ENCODE measurements around the gene MRAP.
A peak's percentile ranks its signal among the peaks of the same experiment; 100 is the strongest.

The MRAP gene

DNA sequence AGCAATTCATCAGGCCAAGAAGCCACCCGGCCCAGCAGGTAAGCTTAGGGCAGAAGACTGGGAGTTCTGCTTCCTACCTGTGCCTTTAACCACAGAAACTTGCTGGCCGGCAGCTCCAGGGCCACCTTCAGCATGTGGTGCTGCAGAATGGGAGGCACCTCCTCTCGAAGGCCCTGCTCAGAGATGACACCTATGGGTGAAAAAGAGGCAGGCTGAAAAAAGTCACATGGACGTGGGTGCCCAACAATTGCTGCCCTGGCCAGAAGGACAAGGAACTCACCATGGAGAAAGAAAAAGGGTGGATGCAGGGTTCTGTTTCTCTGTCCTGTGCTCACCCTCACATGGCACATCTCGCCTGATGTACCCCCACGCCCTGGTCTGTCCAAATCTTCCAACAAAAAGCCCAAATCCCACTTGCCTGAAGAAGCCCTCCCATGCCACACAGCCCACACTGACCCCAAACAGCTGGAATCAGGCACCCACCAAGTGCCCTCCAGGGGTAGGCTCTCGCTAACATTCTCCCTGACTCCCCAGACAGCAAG, 61.1 kb downstream of the MRAP start:
- no peak for DNase-seq (ENCODE audit: low read depth in 2 of 2)
- TF ChIP-seq, protein P1, sequence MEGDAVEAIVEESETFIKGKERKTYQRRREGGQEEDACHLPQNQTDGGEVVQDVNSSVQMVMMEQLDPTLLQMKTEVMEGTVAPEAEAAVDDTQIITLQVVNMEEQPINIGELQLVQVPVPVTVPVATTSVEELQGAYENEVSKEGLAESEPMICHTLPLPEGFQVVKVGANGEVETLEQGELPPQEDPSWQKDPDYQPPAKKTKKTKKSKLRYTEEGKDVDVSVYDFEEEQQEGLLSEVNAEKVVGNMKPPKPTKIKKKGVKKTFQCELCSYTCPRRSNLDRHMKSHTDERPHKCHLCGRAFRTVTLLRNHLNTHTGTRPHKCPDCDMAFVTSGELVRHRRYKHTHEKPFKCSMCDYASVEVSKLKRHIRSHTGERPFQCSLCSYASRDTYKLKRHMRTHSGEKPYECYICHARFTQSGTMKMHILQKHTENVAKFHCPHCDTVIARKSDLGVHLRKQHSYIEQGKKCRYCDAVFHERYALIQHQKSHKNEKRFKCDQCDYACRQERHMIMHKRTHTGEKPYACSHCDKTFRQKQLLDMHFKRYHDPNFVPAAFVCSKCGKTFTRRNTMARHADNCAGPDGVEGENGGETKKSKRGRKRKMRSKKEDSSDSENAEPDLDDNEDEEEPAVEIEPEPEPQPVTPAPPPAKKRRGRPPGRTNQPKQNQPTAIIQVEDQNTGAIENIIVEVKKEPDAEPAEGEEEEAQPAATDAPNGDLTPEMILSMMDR (IDR thresholded peaks at IDR 0.05; ENCODE audit: low read depth, low read length): peak; percentile 29
- no peak overlapping the region for H3K4me3 ChIP-seq (replicated peaks in 1 of 2; ENCODE audit: low read depth in 2 of 2, low read length in 2 of 2)

DNA sequence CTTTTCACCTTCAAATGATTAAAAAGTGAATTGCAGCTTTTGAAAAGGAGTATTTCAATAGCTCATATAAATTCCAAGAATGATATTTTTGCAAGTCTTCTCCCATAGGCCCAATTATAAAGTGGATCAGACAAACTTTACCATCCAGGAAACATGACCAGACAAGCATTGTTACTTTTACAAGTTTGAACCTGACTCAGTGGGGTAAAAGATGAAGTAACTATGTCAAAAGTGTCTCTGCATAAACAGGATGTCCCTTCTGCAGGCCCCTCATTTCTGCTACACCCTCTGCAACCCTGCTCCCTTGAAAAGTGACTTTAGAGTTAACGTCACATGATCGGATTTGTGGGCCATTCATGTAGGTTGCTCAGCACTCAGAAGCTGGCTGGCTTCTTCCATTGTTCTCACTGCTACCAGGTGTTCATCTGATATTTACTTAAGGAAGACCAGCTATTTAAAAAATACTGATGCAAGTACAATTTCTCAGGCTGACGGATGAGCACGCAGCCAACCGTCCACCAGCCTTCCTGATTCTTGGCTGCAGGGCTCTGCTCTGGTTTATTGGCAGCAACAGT, 61.8 kb downstream of the MRAP start:
- TF ChIP-seq, protein P1 (IDR thresholded peaks at IDR 0.05; ENCODE audit: low read depth, low read length): no peak
- no peak overlapping the region for H3K4me3 ChIP-seq (replicated peaks in 1 of 2; ENCODE audit: low read depth in 2 of 2, low read length in 2 of 2)
- peak in 1 of 2 donors; percentile 26 for DNase-seq (ENCODE audit: low read depth in 2 of 2)

All from cardiac fibroblast (primary cell).